Ishikawa (cell line): ENCODE data around the gene MYCBP2.

Experiments used
- CEBPB ChIP-seq: IDR thresholded peaks from 2 replicates; pipeline ENCODE4 v1.6.1; 2012
- CREB1 ChIP-seq: IDR thresholded peaks from 2 replicates; pipeline ENCODE4 v1.6.1; 2012; ENCODE audit warnings: low read depth
- EGR1 ChIP-seq: IDR thresholded peaks from 2 replicates; pipeline ENCODE4 v1.6.1; 2012
- EP300 ChIP-seq: IDR thresholded peaks from 2 replicates; pipeline ENCODE4 v1.6.1; 2012; ENCODE audit warnings: borderline replicate concordance
- FOXM1 ChIP-seq: IDR thresholded peaks from 2 replicates; pipeline ENCODE4 v1.6.1; 2012; ENCODE audit warnings: low read depth, borderline replicate concordance
- NFIC ChIP-seq: IDR thresholded peaks from 2 replicates; pipeline ENCODE4 v1.6.1; 2012
- RAD21 ChIP-seq: IDR thresholded peaks from 2 replicates; pipeline ENCODE4 v1.6.1; 2012; ENCODE audit warnings: low read depth
- REST ChIP-seq: IDR thresholded peaks from 2 replicates; pipeline ENCODE4 v1.6.1; 2012; ENCODE audit warnings: low read depth, mild to moderate bottlenecking
- TAF1 ChIP-seq: IDR thresholded peaks from 2 replicates; pipeline ENCODE4 v1.6.1; 2012; ENCODE audit warnings: low read depth, mild to moderate bottlenecking
- TCF12 ChIP-seq: IDR thresholded peaks from 2 replicates; pipeline ENCODE4 v1.6.1; 2012; ENCODE audit warnings: low read depth
- TEAD4 ChIP-seq: IDR thresholded peaks from 2 replicates; pipeline ENCODE4 v1.6.1; 2012
- YY1 ChIP-seq: IDR thresholded peaks from 2 replicates; pipeline ENCODE4 v1.6.1; 2012; ENCODE audit warnings: low read depth
- ZBTB7A ChIP-seq: IDR thresholded peaks from 2 replicates; pipeline ENCODE4 v1.6.1; 2012; ENCODE audit warnings: low read depth
- TF ChIP-seq, protein P1 (sequence below): IDR thresholded peaks from 2 replicates; pipeline ENCODE4 v1.6.1; 2012
- TF ChIP-seq, protein P2 (sequence below): IDR thresholded peaks from 2 replicates; pipeline ENCODE4 v1.6.1; 2012

Gene MYCBP2

DNA sequence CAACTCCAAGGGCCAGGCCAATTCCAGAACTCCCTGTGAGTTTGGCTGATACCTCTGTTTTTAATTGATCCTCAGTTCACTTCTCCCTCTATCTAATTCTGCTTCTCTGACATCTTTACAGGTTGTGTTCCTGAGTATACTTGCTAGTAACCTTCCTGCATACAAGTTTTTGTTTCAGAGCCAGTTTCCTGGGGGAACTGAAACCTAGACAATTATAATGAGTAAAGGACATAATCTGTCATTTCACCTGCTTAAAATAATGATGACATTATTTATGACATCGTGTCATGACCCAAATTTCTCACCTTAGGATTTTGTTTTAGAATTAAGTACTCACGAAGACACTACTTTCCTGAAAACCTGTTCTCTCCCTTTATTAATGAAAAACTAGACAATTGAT lies 12.5 kb upstream of the MYCBP2 start:
- TF ChIP-seq ZBTB7A (no peak), RAD21 (no peak), TAF1 (no peak), TCF12 (no peak), NFIC (no peak), TEAD4 (no peak), REST (no peak), CREB1 (no peak), EP300 (no peak), EGR1 (no peak), YY1 (no peak), CEBPB (no peak), FOXM1 (no peak)
- TF ChIP-seq, protein P1, sequence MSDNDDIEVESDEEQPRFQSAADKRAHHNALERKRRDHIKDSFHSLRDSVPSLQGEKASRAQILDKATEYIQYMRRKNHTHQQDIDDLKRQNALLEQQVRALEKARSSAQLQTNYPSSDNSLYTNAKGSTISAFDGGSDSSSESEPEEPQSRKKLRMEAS, result no peak
- TF ChIP-seq, protein P2, sequence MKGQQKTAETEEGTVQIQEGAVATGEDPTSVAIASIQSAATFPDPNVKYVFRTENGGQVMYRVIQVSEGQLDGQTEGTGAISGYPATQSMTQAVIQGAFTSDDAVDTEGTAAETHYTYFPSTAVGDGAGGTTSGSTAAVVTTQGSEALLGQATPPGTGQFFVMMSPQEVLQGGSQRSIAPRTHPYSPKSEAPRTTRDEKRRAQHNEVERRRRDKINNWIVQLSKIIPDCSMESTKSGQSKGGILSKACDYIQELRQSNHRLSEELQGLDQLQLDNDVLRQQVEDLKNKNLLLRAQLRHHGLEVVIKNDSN, result no peak

- TF ChIP-seq ZBTB7A, result no peak
- no peak for TF ChIP-seq TCF12
- TF ChIP-seq EGR1, result no peak
- no peak for TF ChIP-seq FOXM1
- no peak for TF ChIP-seq REST
These were observed 12.1 kb upstream of the MYCBP2 start for GRCh38 chr13:77338961-77339401.

GRCh38 chr13:77338329-77338728 lies 11.4 kb upstream of the MYCBP2 start:
- TF ChIP-seq REST, result no peak

DNA sequence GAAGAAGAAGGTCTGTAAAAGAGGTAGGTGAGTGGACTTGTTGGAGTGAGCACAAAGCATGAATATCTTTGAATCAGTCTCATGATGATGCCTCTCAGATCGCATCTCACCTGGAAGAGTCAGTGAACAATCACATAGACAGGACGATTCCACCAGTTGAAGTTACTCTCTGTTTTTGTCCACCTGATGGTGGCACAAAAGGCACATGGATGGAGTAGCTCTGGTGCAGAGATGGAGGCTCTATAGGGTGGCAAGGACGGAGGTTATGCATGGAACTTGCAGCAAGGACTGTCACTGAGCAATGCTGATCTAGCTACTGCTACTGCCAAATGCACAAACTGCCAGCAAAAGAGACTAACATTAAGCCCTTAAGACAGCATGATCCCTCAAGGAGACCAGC lies 10.3 kb upstream of the MYCBP2 start:
- TF ChIP-seq TCF12, result no peak
- no peak for TF ChIP-seq YY1
- TF ChIP-seq FOXM1, result no peak
- peak; percentile 41; the same call in 1 of the 2 replicates for TF ChIP-seq RAD21

GRCh38 chr13:77335543-77335942 lies 8.6 kb upstream of the MYCBP2 start:
- TF ChIP-seq TAF1 (no peak), REST (no peak), TEAD4 (no peak), EGR1 (no peak), NFIC (no peak), ZBTB7A (no peak), FOXM1 (no peak), CEBPB (no peak), CREB1 (no peak), TCF12 (no peak), RAD21 (no peak), YY1 (no peak), EP300 (no peak)
- TF ChIP-seq, protein P2, result no peak
- TF ChIP-seq, protein P1, result no peak
